OCI-LY3 (cell line): ENCODE data around the gene CDK12.

ENCODE experiments used
- CTCF ChIP-seq: fragments of 200-600, 300-600 bp; sonication (generic); IDR thresholded peaks from 2 replicates; pipeline ENCODE4 v1.5.1; 2014; ENCODE audit warnings: antibody characterized with exemption, low read length, low read depth
- EZH2phosphoT487 ChIP-seq: fragments of 200-600 bp; shearing (Covaris generic); IDR thresholded peaks from 2 replicates; pipeline ENCODE4 v1.6.1; 2018; ENCODE audit warnings: antibody characterized with exemption, mixed run types, low read depth

- TF ChIP-seq CTCF (no peak), EZH2phosphoT487 (no peak)
Observed at GRCh38 chr17:39533891-39534290, 72.6 kb downstream of the CDK12 start.
